ENCODE measurements around the gene GADD45GIP1. TPM values are rescaled to one million over a fixed set of nuclear protein-coding genes. Genes with fewer than 3 reads are reported as not detected.

The GADD45GIP1 gene
- 34.7 and 39.3 TPM in 2 replicates for total RNA-seq

GRCh38 chr19:12956446-12957388, at the start of gene GADD45GIP1:
TSS of gene GADD45GIP1 (minus strand) at chr19:12957223. CDS start at chr19:12957212, 11 bp downstream.

GRCh38 chr19:12994701-12995595, 37.9 kb upstream of the GADD45GIP1 start, which contains the start of gene NFIX:
TSS of gene NFIX (plus strand) at chr19:12995475. CDS start at chr19:12995838, 363 bp downstream.

GRCh38 chr19:12969292-12969988, 12.4 kb upstream of the GADD45GIP1 start, which contains the start of gene DAND5:
TSS of gene DAND5 (plus strand) at chr19:12969576. CDS start at chr19:12969661, 85 bp downstream.

GRCh38 chr19:12945479-12946091, 11.4 kb downstream of the GADD45GIP1 start, which contains the start of gene RAD23A:
TSS of gene RAD23A (plus strand) at chr19:12945862. CDS start at chr19:12945949, 87 bp downstream.

GRCh38 chr19:12937927-12938778, 18.9 kb downstream of the GADD45GIP1 start, which contains the start of gene CALR:
TSS of gene CALR (plus strand) at chr19:12938609. CDS start at chr19:12938680, 71 bp downstream.

GRCh38 chr19:12933287-12934072, 23.5 kb downstream of the GADD45GIP1 start, which contains the start of gene FARSA:
TSS of gene FARSA (minus strand) at chr19:12933711. CDS start at chr19:12933696, 15 bp downstream.

Other genes starting within 250 kb of the GADD45GIP1 start
- 17.2 and 23.4 TPM in 2 replicates for gene TNPO2, start 233.3 kb downstream of the GADD45GIP1 start, total RNA-seq
- 143 and 162 TPM in 2 replicates for gene TRIR, start 222.5 kb downstream of the GADD45GIP1 start, total RNA-seq
- 89.0 and 108 TPM in 2 replicates for gene GET3, start 219.7 kb downstream of the GADD45GIP1 start, total RNA-seq
- not detected in 2 replicates for gene BEST2, start 205.4 kb downstream of the GADD45GIP1 start, total RNA-seq
- 7.1 and 8.5 TPM in 2 replicates for gene HOOK2, start 181.7 kb downstream of the GADD45GIP1 start, total RNA-seq
- gene JUNB, start 165.7 kb downstream of the GADD45GIP1 start, total RNA-seq: 48.3 and 73.4 TPM in 2 replicates
- gene PRDX2, start 155.4 kb downstream of the GADD45GIP1 start, total RNA-seq: 258 and 276 TPM in 2 replicates
- gene THSD8, start 155.2 kb downstream of the GADD45GIP1 start, total RNA-seq: not detected in 2 replicates
- gene RNASEH2A, start 150.6 kb downstream of the GADD45GIP1 start, total RNA-seq: 35.4 and 36.8 TPM in 2 replicates
- not detected in 2 replicates for gene RTBDN, start 122.6 kb downstream of the GADD45GIP1 start, total RNA-seq
- gene MAST1, start 118.7 kb downstream of the GADD45GIP1 start, total RNA-seq: under 0.01 and 0.65 TPM in 2 replicates
- gene DNASE2, start 75.8 kb downstream of the GADD45GIP1 start, total RNA-seq: 15.6 and 21.4 TPM in 2 replicates
- gene KLF1, start 70.0 kb downstream of the GADD45GIP1 start, total RNA-seq: under 0.01 TPM in 1 of 2 replicates, not detected in the other
- gene GCDH, start 66.1 kb downstream of the GADD45GIP1 start, total RNA-seq: 48.1 and 50.6 TPM in 2 replicates
- gene SYCE2, start 37.9 kb downstream of the GADD45GIP1 start, total RNA-seq: 0.30 and 0.32 TPM in 2 replicates
- 60.1 and 63.2 TPM in 2 replicates for gene FARSA, start 23.5 kb downstream of the GADD45GIP1 start, total RNA-seq
- 1,595 and 1,926 TPM in 2 replicates for gene CALR, start 18.6 kb downstream of the GADD45GIP1 start, total RNA-seq
- 50.0 and 66.1 TPM in 2 replicates for gene RAD23A, start 11.4 kb downstream of the GADD45GIP1 start, total RNA-seq
- not detected in 2 replicates for gene DAND5, start 12.4 kb upstream of the GADD45GIP1 start, total RNA-seq
- gene NFIX, start 38.3 kb upstream of the GADD45GIP1 start, total RNA-seq: 5.5 and 13.1 TPM in 2 replicates
- gene LYL1, start 145.6 kb upstream of the GADD45GIP1 start, total RNA-seq: 99.7 and 105 TPM in 2 replicates
- 40.6 and 44.5 TPM in 2 replicates for gene TRMT1, start 159.5 kb upstream of the GADD45GIP1 start, total RNA-seq
- 35.4 and 36.2 TPM in 2 replicates for gene NACC1, start 161.0 kb upstream of the GADD45GIP1 start, total RNA-seq
- 86.3 and 95.8 TPM in 2 replicates for gene STX10, start 193.2 kb upstream of the GADD45GIP1 start, total RNA-seq
- 27.7 and 40.0 TPM in 2 replicates for gene IER2, start 193.2 kb upstream of the GADD45GIP1 start, total RNA-seq